Epithelial cell of esophagus (primary cell): ENCODE results near the gene THTPA.
A peak's percentile ranks its signal among the peaks of the same experiment; 100 is the strongest.
"Not testable (repeated sequence)": the region's sequence is repeated elsewhere in the genome, so short reads cannot be mapped to it uniquely, and the experiment has no call there.

Experiments
- DNase-seq: peaks from one replicate; pipeline ENCODE4 v3.0.0; 2010; ENCODE audit warnings: low read depth
- H3K4me3 ChIP-seq: 2 replicates; pipeline ENCODE4 v1.5.1; 2011; ENCODE audit warnings: mild to moderate bottlenecking, low read length, control low read depth
- CTCF ChIP-seq: IDR thresholded peaks from 2 replicates; pipeline ENCODE4 v1.5.1; 2011; ENCODE audit warnings: low read depth, mild to moderate bottlenecking, low read length, control low read depth, inconsistent platforms; ENCODE audit not compliant: insufficient read depth; ENCODE audit errors: missing control alignments

THTPA gene

GRCh38 chr14:23533652-23534435 lies 22.2 kb upstream of the THTPA start:
- no peak for DNase-seq
- H3K4me3 ChIP-seq: no peak overlapping the region

GRCh38 chr14:23535943-23536342 lies 20.1 kb upstream of the THTPA start:
- no peak overlapping the region for H3K4me3 ChIP-seq
- TF ChIP-seq CTCF: no peak
- DNase-seq: no peak

More at GRCh38 chr14:23533652-23534435, 22.2 kb upstream of the THTPA start:
- no peak for TF ChIP-seq CTCF

GRCh38 chr14:23536494-23536893 lies 19.6 kb upstream of the THTPA start:
- TF ChIP-seq CTCF: no peak
- H3K4me3 ChIP-seq: no peak overlapping the region
- DNase-seq: no peak

- not testable (repeated sequence) for DNase-seq, H3K4me3 ChIP-seq
These were observed 19.2 kb upstream of the THTPA start for GRCh38 chr14:23536906-23537305.

GRCh38 chr14:23537351-23538049 lies 18.6 kb upstream of the THTPA start:
- H3K4me3 ChIP-seq: no peak overlapping the region
- no peak for TF ChIP-seq CTCF
- peak; percentile 58 for DNase-seq

- no peak for TF ChIP-seq CTCF
- no peak overlapping the region for H3K4me3 ChIP-seq
These were observed 17.9 kb upstream of the THTPA start for GRCh38 chr14:23538050-23538718.

GRCh38 chr14:23538785-23539184 lies 17.3 kb upstream of the THTPA start:
- H3K4me3 ChIP-seq: no peak overlapping the region
- DNase-seq: peak; percentile 23
- TF ChIP-seq CTCF: no peak

More at GRCh38 chr14:23538050-23538718, 17.9 kb upstream of the THTPA start:
- no peak for DNase-seq
